ENCODE results near the gene FREY1. TPM values are rescaled to one million over a fixed set of nuclear protein-coding genes. Genes with fewer than 3 reads are reported as not detected.

FREY1 gene
- total RNA-seq, 2 experiments from 2014 or later, result 0.32 to 0.76 TPM

DNA sequence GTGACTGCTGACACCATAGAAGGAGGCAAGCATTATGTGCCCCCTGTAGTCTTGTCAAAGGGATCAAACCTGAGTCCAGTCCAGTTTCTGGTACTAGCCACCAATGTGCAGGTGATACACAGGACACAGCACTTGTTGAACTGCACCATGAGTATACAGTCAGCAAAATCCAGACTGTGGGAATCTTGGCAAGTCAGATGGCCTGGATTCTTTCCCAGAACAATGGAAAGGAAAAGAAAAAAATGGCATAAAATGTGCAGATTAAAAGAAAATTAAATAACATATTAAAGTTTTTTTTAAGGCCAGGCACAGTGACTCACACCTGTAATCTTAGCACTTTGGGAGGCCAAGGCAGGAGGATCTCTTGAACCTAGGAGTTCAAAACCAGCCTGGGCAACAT is 43.0 kb downstream of the FREY1 start:
- Mint-ChIP-seq H3K27ac (no peak overlapping the region), H3K4me3 (no peak overlapping the region), H3K27me3 (ENCODE audit: low read depth) (no peaks in the 10 kb centered on the region), H3K9me3 (no peaks in the 10 kb centered on the region), H3K4me1 (ENCODE audit: low read depth) (no peaks in the 10 kb centered on the region), H3K36me3 (ENCODE audit: low read depth) (peaks cover 31% of the 10 kb centered on the region)
- intact Hi-C loops (cut with micrococcal nuclease), result no loop called here
- no peak for DNase-seq
- CTCF ChIA-PET, result interaction anchor here (1.6 to 4.7 kb wide), 2 partner anchors 9 to 22 kb away, joined by 3 to 29 read pairs; no protein-coding TSS in a partner anchor

GRCh38 chr11:45860764-45861510 is 46.1 kb downstream of the FREY1 start:
- Mint-ChIP-seq H3K36me3 (ENCODE audit: low read depth) (peaks cover 27% of the 10 kb centered on the region), H3K4me3 (no peak overlapping the region), H3K27ac (no peak overlapping the region), H3K4me1 (ENCODE audit: low read depth) (no peaks in the 10 kb centered on the region), H3K27me3 (ENCODE audit: low read depth) (no peaks in the 10 kb centered on the region), H3K9me3 (no peaks in the 10 kb centered on the region)
- intact Hi-C loops (cut with micrococcal nuclease), result no loop called here
- CTCF ChIA-PET, result interaction anchor here (1.4 to 4.7 kb wide), 3 partner anchors 10 to 104 kb away, joined by 3 to 29 read pairs (median 7); no protein-coding TSS in a partner anchor
- DNase-seq, result no peak

- H3K27ac Mint-ChIP-seq, result no peak overlapping the region
- H3K4me3 Mint-ChIP-seq, result no peak overlapping the region
- H3K4me1 Mint-ChIP-seq (ENCODE audit: low read depth), result no peaks in the 10 kb centered on the region
- no peaks in the 10 kb centered on the region for H3K9me3 Mint-ChIP-seq
- no peak for DNase-seq
- CTCF ChIA-PET, result interaction anchor here (1.4 to 4.7 kb wide), 2 partner anchors 9 to 12 kb away, joined by 3 to 29 read pairs; no protein-coding TSS in a partner anchor
- peaks cover 27% of the 10 kb centered on the region for H3K36me3 Mint-ChIP-seq (ENCODE audit: low read depth)
- no peaks in the 10 kb centered on the region for H3K27me3 Mint-ChIP-seq (ENCODE audit: low read depth)
- intact Hi-C loops (cut with micrococcal nuclease), result no loop called here
Observed at GRCh38 chr11:45860348-45860747, 46.7 kb downstream of the FREY1 start.

GRCh38 chr11:45859661-45860140 is 47.4 kb downstream of the FREY1 start:
- CTCF ChIA-PET, result interaction anchor here (1.4 to 4.7 kb wide), 2 partner anchors 9 to 13 kb away, joined by 3 to 29 read pairs; no protein-coding TSS in a partner anchor
- Mint-ChIP-seq H3K4me1 (ENCODE audit: low read depth) (peaks cover 2% of the 10 kb centered on the region), H3K36me3 (ENCODE audit: low read depth) (peaks cover 25% of the 10 kb centered on the region), H3K27ac (no peak overlapping the region), H3K27me3 (ENCODE audit: low read depth) (no peaks in the 10 kb centered on the region), H3K4me3 (no peak overlapping the region), H3K9me3 (no peaks in the 10 kb centered on the region)
- DNase-seq, result no peak
- intact Hi-C loops (cut with micrococcal nuclease), result no loop called here

GRCh38 chr11:45858751-45859398 is 48.2 kb downstream of the FREY1 start:
- Mint-ChIP-seq H3K27ac (no peak overlapping the region), H3K4me3 (no peak overlapping the region), H3K9me3 (no peaks in the 10 kb centered on the region), H3K27me3 (ENCODE audit: low read depth) (no peaks in the 10 kb centered on the region), H3K4me1 (ENCODE audit: low read depth) (peaks cover 2% of the 10 kb centered on the region), H3K36me3 (ENCODE audit: low read depth) (peaks cover 25% of the 10 kb centered on the region)
- DNase-seq, result no peak
- CTCF ChIA-PET, result interaction anchor here (0.7 to 4.7 kb wide), 2 partner anchors 14 to 16 kb away, joined by 4 to 29 read pairs; no protein-coding TSS in a partner anchor
- intact Hi-C loops (cut with micrococcal nuclease), result no loop called here

DNA sequence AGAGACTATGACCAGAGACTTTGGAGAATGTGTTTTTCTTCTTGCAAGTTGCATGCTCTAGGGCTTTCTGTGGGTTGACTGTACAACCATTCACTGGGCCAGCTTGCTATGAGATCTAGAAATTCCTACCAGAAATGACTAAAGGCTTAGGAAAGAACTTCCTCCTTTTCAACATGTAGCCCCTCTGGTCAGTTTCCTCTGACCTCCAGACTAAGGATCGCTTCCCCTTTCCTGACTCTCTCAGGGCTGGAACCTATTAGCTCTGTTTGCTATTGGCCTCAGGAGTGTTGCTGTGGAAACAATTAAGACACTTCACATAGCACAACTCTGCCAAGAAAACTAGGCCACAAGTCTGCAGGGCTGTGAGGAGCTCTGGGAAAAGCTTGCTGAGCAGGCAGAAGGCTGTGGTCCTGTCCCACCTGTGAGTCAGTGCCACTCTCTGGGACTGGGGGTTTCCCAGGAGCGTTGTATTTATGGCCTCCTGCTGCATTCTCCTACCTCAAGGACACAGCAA is 49.1 kb downstream of the FREY1 start:
- intact Hi-C loops (cut with micrococcal nuclease), result no loop called here
- peaks cover 21% of the 10 kb centered on the region for H3K36me3 Mint-ChIP-seq (ENCODE audit: low read depth)
- no peak for DNase-seq
- no peaks in the 10 kb centered on the region for H3K27me3 Mint-ChIP-seq (ENCODE audit: low read depth)
- no peak overlapping the region for H3K4me3 Mint-ChIP-seq
- CTCF ChIA-PET, result interaction anchor here (0.7 to 0.8 kb wide), 2 partner anchors 15 to 16 kb away, joined by 3 to 4 read pairs; no protein-coding TSS in a partner anchor
- H3K9me3 Mint-ChIP-seq, result no peaks in the 10 kb centered on the region
- H3K27ac Mint-ChIP-seq, result no peak overlapping the region
- peaks cover 2% of the 10 kb centered on the region for H3K4me1 Mint-ChIP-seq (ENCODE audit: low read depth)

Other genes starting within 250 kb of the FREY1 start
- not detected for gene CHST1, start 241.6 kb downstream of the FREY1 start, total RNA-seq
- gene SLC35C1, start 102.1 kb downstream of the FREY1 start, total RNA-seq, result 1 to 10 TPM; 5.6 to 6.5 TPM
- gene CRY2, start 59.8 kb downstream of the FREY1 start, total RNA-seq, result 10 to 100 TPM; 13.9 to 16.2 TPM
- gene MAPK8IP1, start 21.6 kb downstream of the FREY1 start, total RNA-seq, result under 1 TPM; 0.22 to 0.57 TPM
- 10 to 100 TPM; 28.6 to 32.5 TPM for gene PEX16, start 10.6 kb upstream of the FREY1 start, total RNA-seq
- gene LARGE2, start 15.4 kb upstream of the FREY1 start, total RNA-seq, result under 1 TPM; 0.48 to 0.52 TPM
- gene PHF21A, start 214.2 kb upstream of the FREY1 start, total RNA-seq, result 10 to 100 TPM; 40.4 to 42.6 TPM